Measurements from ENCODE around the gene SCP2D1. TPM values are rescaled to one million over a fixed set of nuclear protein-coding genes. Genes with fewer than 3 reads are reported as not detected.

SCP2D1 gene
- total RNA-seq, 1 donor from 2014 or later = not detected

- peak; percentile 59 for DNase-seq
- H3K4me1 Mint-ChIP-seq = peaks cover 6% of the 10 kb centered on the region
- H3K36me3 Mint-ChIP-seq (ENCODE audit: low read depth) = peaks cover 3% of the 10 kb centered on the region
- H3K9me3 Mint-ChIP-seq = peaks cover 12% of the 10 kb centered on the region
- H3K27me3 Mint-ChIP-seq = peaks cover 6% of the 10 kb centered on the region
- intact Hi-C loops (cut with micrococcal nuclease) = loop anchor here (1.0 to 5.0 kb wide), 5 partner anchors 206 to 1112 kb away; partner anchors contain the start of genes DTD1, RRBP1, SEC23B and SMIM26
- peak overlapping the region; percentile 92 for H3K27ac Mint-ChIP-seq
- peak overlapping the region; percentile 93 for H3K4me3 Mint-ChIP-seq
Observed at GRCh38 chr20:18794428-18794787, 19.2 kb upstream of the SCP2D1 start.

GRCh38 chr20:18795366-18795765, 18.2 kb upstream of the SCP2D1 start:
- H3K27me3 Mint-ChIP-seq = peaks cover 6% of the 10 kb centered on the region
- peaks cover 12% of the 10 kb centered on the region for H3K9me3 Mint-ChIP-seq
- H3K27ac Mint-ChIP-seq = no peak overlapping the region
- DNase-seq = no peak
- H3K36me3 Mint-ChIP-seq (ENCODE audit: low read depth) = peaks cover 3% of the 10 kb centered on the region
- peak overlapping the region; percentile 5 for H3K4me3 Mint-ChIP-seq
- H3K4me1 Mint-ChIP-seq = peaks cover 6% of the 10 kb centered on the region
- intact Hi-C loops (cut with micrococcal nuclease) = no loop called here

- DNase-seq = no peak
- peaks cover 12% of the 10 kb centered on the region for H3K9me3 Mint-ChIP-seq
- H3K36me3 Mint-ChIP-seq (ENCODE audit: low read depth) = peaks cover 3% of the 10 kb centered on the region
- H3K4me1 Mint-ChIP-seq = peaks cover 6% of the 10 kb centered on the region
- peaks cover 2% of the 10 kb centered on the region for H3K27me3 Mint-ChIP-seq
- intact Hi-C loops (cut with micrococcal nuclease) = no loop called here
- no peak overlapping the region for H3K4me3 Mint-ChIP-seq
- H3K27ac Mint-ChIP-seq = no peak overlapping the region
Observed at GRCh38 chr20:18796282-18796833, 17.2 kb upstream of the SCP2D1 start.

- Mint-ChIP-seq H3K27ac (no peak overlapping the region), H3K4me1 (no peaks in the 10 kb centered on the region), H3K36me3 (ENCODE audit: low read depth) (no peaks in the 10 kb centered on the region), H3K4me3 (no peak overlapping the region), H3K9me3 (peaks cover under 1% of the 10 kb centered on the region), H3K27me3 (no peaks in the 10 kb centered on the region)
- DNase-seq = no peak
- intact Hi-C loops (cut with micrococcal nuclease) = no loop called here
Observed at GRCh38 chr20:18801516-18801915, 12.1 kb upstream of the SCP2D1 start.

GRCh38 chr20:18802012-18802634, 11.5 kb upstream of the SCP2D1 start:
- H3K9me3 Mint-ChIP-seq = no peaks in the 10 kb centered on the region
- no peaks in the 10 kb centered on the region for H3K4me1 Mint-ChIP-seq
- intact Hi-C loops (cut with micrococcal nuclease) = no loop called here
- H3K36me3 Mint-ChIP-seq (ENCODE audit: low read depth) = no peaks in the 10 kb centered on the region
- DNase-seq = no peak
- H3K4me3 Mint-ChIP-seq = no peak overlapping the region
- no peaks in the 10 kb centered on the region for H3K27me3 Mint-ChIP-seq
- H3K27ac Mint-ChIP-seq = no peak overlapping the region

- Mint-ChIP-seq H3K36me3 (ENCODE audit: low read depth) (no peaks in the 10 kb centered on the region), H3K27ac (no peak overlapping the region), H3K9me3 (no peaks in the 10 kb centered on the region), H3K27me3 (no peaks in the 10 kb centered on the region), H3K4me1 (no peaks in the 10 kb centered on the region), H3K4me3 (no peak overlapping the region)
- intact Hi-C loops (cut with micrococcal nuclease) = no loop called here
- DNase-seq = no peak
Observed at GRCh38 chr20:18805881-18806280, 7.7 kb upstream of the SCP2D1 start.

- Mint-ChIP-seq H3K4me1 (no peaks in the 10 kb centered on the region), H3K9me3 (no peaks in the 10 kb centered on the region), H3K36me3 (ENCODE audit: low read depth) (no peaks in the 10 kb centered on the region), H3K27ac (no peak overlapping the region), H3K27me3 (no peaks in the 10 kb centered on the region), H3K4me3 (no peak overlapping the region)
- no peak for DNase-seq
- intact Hi-C loops (cut with micrococcal nuclease) = no loop called here
Observed at GRCh38 chr20:18808712-18809111, 4.9 kb upstream of the SCP2D1 start.

GRCh38 chr20:18811186-18811585, 2.4 kb upstream of the SCP2D1 start:
- H3K36me3 Mint-ChIP-seq (ENCODE audit: low read depth) = no peaks in the 10 kb centered on the region
- no peak for DNase-seq
- H3K4me1 Mint-ChIP-seq = no peaks in the 10 kb centered on the region
- no peaks in the 10 kb centered on the region for H3K27me3 Mint-ChIP-seq
- intact Hi-C loops (cut with micrococcal nuclease) = no loop called here
- no peaks in the 10 kb centered on the region for H3K9me3 Mint-ChIP-seq
- no peak overlapping the region for H3K4me3 Mint-ChIP-seq
- no peak overlapping the region for H3K27ac Mint-ChIP-seq

GRCh38 chr20:18811904-18812303, 1.7 kb upstream of the SCP2D1 start:
- no peak overlapping the region for H3K27ac Mint-ChIP-seq
- no peaks in the 10 kb centered on the region for H3K9me3 Mint-ChIP-seq
- DNase-seq = no peak
- no peaks in the 10 kb centered on the region for H3K27me3 Mint-ChIP-seq
- H3K36me3 Mint-ChIP-seq (ENCODE audit: low read depth) = no peaks in the 10 kb centered on the region
- H3K4me1 Mint-ChIP-seq = no peaks in the 10 kb centered on the region
- no peak overlapping the region for H3K4me3 Mint-ChIP-seq
- intact Hi-C loops (cut with micrococcal nuclease) = no loop called here

GRCh38 chr20:18815194-18815942, 1.8 kb downstream of the SCP2D1 start:
- no peaks in the 10 kb centered on the region for H3K4me1 Mint-ChIP-seq
- no peaks in the 10 kb centered on the region for H3K36me3 Mint-ChIP-seq (ENCODE audit: low read depth)
- H3K27ac Mint-ChIP-seq = no peak overlapping the region
- intact Hi-C loops (cut with micrococcal nuclease) = no loop called here
- H3K9me3 Mint-ChIP-seq = no peaks in the 10 kb centered on the region
- H3K27me3 Mint-ChIP-seq = no peaks in the 10 kb centered on the region
- DNase-seq = no peak
- H3K4me3 Mint-ChIP-seq = no peak overlapping the region

- intact Hi-C loops (cut with micrococcal nuclease) = no loop called here
- no peak for DNase-seq
- no peak overlapping the region for H3K4me3 Mint-ChIP-seq
- H3K36me3 Mint-ChIP-seq (ENCODE audit: low read depth) = no peaks in the 10 kb centered on the region
- no peak overlapping the region for H3K27ac Mint-ChIP-seq
- H3K27me3 Mint-ChIP-seq = no peaks in the 10 kb centered on the region
- H3K9me3 Mint-ChIP-seq = peaks cover 3% of the 10 kb centered on the region
- H3K4me1 Mint-ChIP-seq = no peaks in the 10 kb centered on the region
Observed at GRCh38 chr20:18822832-18823231, 9.2 kb downstream of the SCP2D1 start.

- no peak for DNase-seq
- H3K36me3 Mint-ChIP-seq (ENCODE audit: low read depth) = no peaks in the 10 kb centered on the region
- H3K4me3 Mint-ChIP-seq = no peak overlapping the region
- intact Hi-C loops (cut with micrococcal nuclease) = no loop called here
- no peak overlapping the region for H3K27ac Mint-ChIP-seq
- H3K27me3 Mint-ChIP-seq = peaks cover 2% of the 10 kb centered on the region
- H3K9me3 Mint-ChIP-seq = no peaks in the 10 kb centered on the region
- no peaks in the 10 kb centered on the region for H3K4me1 Mint-ChIP-seq
Observed at GRCh38 chr20:18831830-18832499, 18.4 kb downstream of the SCP2D1 start.

- intact Hi-C loops (cut with micrococcal nuclease) = no loop called here
- H3K27ac Mint-ChIP-seq = no peak overlapping the region
- no peak for DNase-seq
- no peaks in the 10 kb centered on the region for H3K36me3 Mint-ChIP-seq (ENCODE audit: low read depth)
- no peaks in the 10 kb centered on the region for H3K9me3 Mint-ChIP-seq
- no peak overlapping the region for H3K4me3 Mint-ChIP-seq
- H3K4me1 Mint-ChIP-seq = no peaks in the 10 kb centered on the region
- peaks cover 2% of the 10 kb centered on the region for H3K27me3 Mint-ChIP-seq
Observed at GRCh38 chr20:18832546-18833200, 19.1 kb downstream of the SCP2D1 start.
